ENCODE results near the gene C9orf40.

GRCh38 chr9:74974558-74974957 lies 21.8 kb upstream of the C9orf40 start:
- no peak for TF ChIP-seq POLR2AphosphoS5 (IDR thresholded peaks at IDR 0.05; ENCODE audit: low read depth, low read length)
- no peak for TF ChIP-seq ELF1 (IDR thresholded peaks at IDR 0.05)
- no peak for TF ChIP-seq EP300 (IDR thresholded peaks at IDR 0.05; ENCODE audit: borderline replicate concordance in 1 of 2, low read depth in 1 of 2, low read length in 1 of 2)
- TF ChIP-seq FOXJ3 (CRISPR knock-in tag; IDR thresholded peaks at IDR 0.05): no peak

Data from SK-N-SH (cell line).